HEK293 (cell line): ENCODE results near the gene NTRK3.

Source experiments
- CTCF ChIA-PET: fragments of 350-600 bp; formaldehyde crosslinking; extraction: SDS; loops from one replicate; lab custom pipeline; 2021; ENCODE audit warnings: antibody characterized with exemption; lab: Yijun Ruan, JAX
- POLR2A ChIA-PET: fragments of 300-600 bp; formaldehyde crosslinking; extraction: SDS; loops from one replicate; lab custom pipeline; 2020; ENCODE audit warnings: antibody characterized with exemption, inconsistent platforms; lab: Yijun Ruan, JAX
- H3K27ac ChIP-seq: fragments of 200-500 bp; sonication (Bioruptor generic); 2 replicates; pipeline ENCODE4 v1.5.1; 2014; ENCODE audit warnings: low read depth, low read length, control low read depth, inconsistent platforms; ENCODE audit errors: extremely low read depth
- H3K36me3 ChIP-seq, 2 experiments: fragments of 200-500 bp in 1 of 2; sonication (Bioruptor generic) in 1 of 2; 1 replicate in 1 of 2; 2 replicates in 1 of 2; pipeline ENCODE4 v1.5.1; 2014 to 2017; ENCODE audit warnings: inconsistent platforms in 2 of 2, low read length in 2 of 2; ENCODE audit not compliant: control insufficient read depth in 2 of 2, insufficient read depth in 1 of 2
- H3K4me1 ChIP-seq: fragments of 200-500 bp; sonication (Bioruptor generic); 2 replicates; pipeline ENCODE4 v1.5.1; 2014; ENCODE audit warnings: mild to moderate bottlenecking, low read length, inconsistent platforms; ENCODE audit not compliant: control insufficient read depth, insufficient read depth
- H3K4me3 ChIP-seq: 2 replicates; pipeline ENCODE4 v1.5.1; 2011; ENCODE audit warnings: low read depth, mild to moderate bottlenecking, control low read depth, low read length, moderate library complexity
- H3K9me3 ChIP-seq: fragments of 200-500 bp; sonication (Bioruptor generic); 2 replicates; pipeline ENCODE4 v1.5.1; 2014; ENCODE audit warnings: low read depth, low read length, inconsistent platforms; ENCODE audit not compliant: control insufficient read depth, insufficient read depth
- EGR2 ChIP-seq: fragments of 450-650 bp; formaldehyde crosslinking; IDR thresholded peaks from 2 replicates; pipeline ENCODE4 v1.5.1; 2016; ENCODE audit warnings: low read depth, missing biosample characterization, missing genetic modification characterization
- GLIS2 ChIP-seq: fragments of 450-650 bp; formaldehyde crosslinking; IDR thresholded peaks from 2 replicates; pipeline ENCODE4 v1.5.1; 2016; ENCODE audit warnings: missing biosample characterization, missing genetic modification characterization
- HOXA7 ChIP-seq: sonication (generic); formaldehyde crosslinking; IDR thresholded peaks from 2 replicates; pipeline ENCODE4 v1.8.1; 2022; ENCODE audit warnings: missing genetic modification reagents, borderline replicate concordance
- KLF1 ChIP-seq: fragments of 450-650 bp; formaldehyde crosslinking; IDR thresholded peaks from 2 replicates; pipeline ENCODE4 v1.5.1; 2016; ENCODE audit warnings: missing biosample characterization, missing genetic modification characterization
- KLF16 ChIP-seq: fragments of 450-650 bp; formaldehyde crosslinking; IDR thresholded peaks from 2 replicates; pipeline ENCODE4 v1.5.1; 2017; ENCODE audit warnings: missing biosample characterization, missing genetic modification characterization
- MZF1 ChIP-seq: fragments of 450-650 bp; formaldehyde crosslinking; IDR thresholded peaks from 2 replicates; pipeline ENCODE4 v1.5.1; 2017; ENCODE audit warnings: missing biosample characterization, missing genetic modification characterization, borderline replicate concordance
- RBAK ChIP-seq: fragments of 450-650 bp; formaldehyde crosslinking; IDR thresholded peaks from 2 replicates; pipeline ENCODE4 v1.5.1; 2016; ENCODE audit warnings: missing biosample characterization, missing genetic modification characterization
- REPIN1 ChIP-seq: fragments of 450-650 bp; formaldehyde crosslinking; IDR thresholded peaks from 2 replicates; pipeline ENCODE4 v1.5.1; 2017; ENCODE audit warnings: missing biosample characterization, missing genetic modification characterization, low read depth
- ZBTB1 ChIP-seq: fragments of 450-650 bp; formaldehyde crosslinking; IDR thresholded peaks from 2 replicates; pipeline ENCODE4 v1.5.1; 2016; ENCODE audit warnings: missing biosample characterization, missing genetic modification characterization
- ZBTB48 ChIP-seq: fragments of 450-650 bp; formaldehyde crosslinking; IDR thresholded peaks from 2 replicates; pipeline ENCODE4 v1.5.1; 2016; ENCODE audit warnings: missing biosample characterization, missing genetic modification characterization
- ZBTB8A ChIP-seq: fragments of 450-650 bp; formaldehyde crosslinking; IDR thresholded peaks from 2 replicates; pipeline ENCODE4 v1.5.1; 2016; ENCODE audit warnings: missing biosample characterization, missing genetic modification characterization
- ZEB2 ChIP-seq: fragments of 450-650 bp; formaldehyde crosslinking; IDR thresholded peaks from 2 replicates; pipeline ENCODE4 v1.5.1; 2016; ENCODE audit warnings: missing biosample characterization, missing genetic modification characterization
- ZFHX2 ChIP-seq: fragments of 450-650 bp; formaldehyde crosslinking; conservative IDR thresholded peaks from 2 replicates; pipeline ENCODE4 v1.5.1; 2016; ENCODE audit warnings: missing biosample characterization, missing genetic modification characterization
- ZNF202 ChIP-seq: fragments of 450-650 bp; formaldehyde crosslinking; IDR thresholded peaks from 2 replicates; pipeline ENCODE4 v1.5.1; 2016; ENCODE audit warnings: missing biosample characterization, missing genetic modification characterization, borderline replicate concordance
- ZNF221 ChIP-seq: fragments of 450-650 bp; formaldehyde crosslinking; IDR thresholded peaks from 2 replicates; pipeline ENCODE4 v1.5.1; 2017; ENCODE audit warnings: missing biosample characterization, missing genetic modification characterization, borderline replicate concordance
- ZNF239 ChIP-seq: fragments of 450-650 bp; formaldehyde crosslinking; IDR thresholded peaks from 2 replicates; pipeline ENCODE4 v1.5.1; 2016; ENCODE audit warnings: missing biosample characterization, missing genetic modification characterization
- ZNF544 ChIP-seq: fragments of 450-650 bp; formaldehyde crosslinking; IDR thresholded peaks from 2 replicates; pipeline ENCODE4 v1.5.0; 2017; ENCODE audit warnings: missing biosample characterization, missing genetic modification characterization
- ZNF560 ChIP-seq: fragments of 450-650 bp; formaldehyde crosslinking; IDR thresholded peaks from 2 replicates; pipeline ENCODE4 v1.5.1; 2017; ENCODE audit warnings: missing biosample characterization, missing genetic modification characterization, borderline replicate concordance
- ZNF707 ChIP-seq: fragments of 450-650 bp; formaldehyde crosslinking; IDR thresholded peaks from 2 replicates; pipeline ENCODE4 v1.5.1; 2016; ENCODE audit warnings: missing biosample characterization, missing genetic modification characterization
- ZNF76 ChIP-seq: fragments of 450-650 bp; formaldehyde crosslinking; IDR thresholded peaks from 2 replicates; pipeline ENCODE4; 2016; ENCODE audit warnings: low read depth, missing biosample characterization, missing genetic modification characterization, borderline replicate concordance
- ZNF785 ChIP-seq: fragments of 450-650 bp; formaldehyde crosslinking; IDR thresholded peaks from 2 replicates; pipeline ENCODE4 v1.5.1; 2016; ENCODE audit warnings: missing biosample characterization, missing genetic modification characterization
- TF ChIP-seq, protein P1 (sequence below): fragments of 450-650 bp; formaldehyde crosslinking; IDR thresholded peaks from 2 replicates; pipeline ENCODE4 v1.5.1; 2016; ENCODE audit warnings: missing biosample characterization, missing genetic modification characterization, borderline replicate concordance
- TF ChIP-seq, protein P2 (sequence below): fragments of 450-650 bp; formaldehyde crosslinking; IDR thresholded peaks from 2 replicates; pipeline ENCODE4 v1.5.1; 2016; ENCODE audit warnings: missing biosample characterization, missing genetic modification characterization, borderline replicate concordance

NTRK3 gene

DNA sequence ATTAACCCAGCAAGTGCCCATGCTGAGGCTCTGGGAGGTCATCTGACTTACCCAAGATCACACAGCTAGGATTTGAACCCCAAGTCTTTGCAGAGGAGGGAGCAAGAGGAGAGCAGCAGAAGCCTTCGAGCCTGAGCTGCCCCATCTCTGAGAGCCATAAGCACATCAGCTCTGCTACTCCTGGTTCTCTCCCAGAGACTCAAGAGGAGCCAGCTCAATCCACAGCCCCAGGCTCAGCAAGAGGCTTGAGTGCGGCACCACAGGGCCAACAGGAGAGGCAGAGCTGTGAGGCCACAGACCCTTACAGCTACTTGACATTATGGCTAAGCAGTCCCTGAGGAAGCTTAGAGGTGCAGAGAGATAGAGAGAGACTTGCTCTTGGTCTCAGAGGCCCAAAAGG, 15.9 kb upstream of the NTRK3 start (continued):
- TF ChIP-seq ZBTB48 (tag by site-specific recombination) (no peak), GLIS2 (no peak)

- ChIA-PET POLR2A (no interaction called here), CTCF (interaction anchor here (0.5 to 3.6 kb wide), 4 partner anchors 23 to 229 kb away, joined by 4 to 20 read pairs (median 5); no protein-coding TSS in a partner anchor)
Measured at GRCh38 chr15:88269356-88270062, 13.0 kb upstream of the NTRK3 start.

GRCh38 chr15:88267720-88268119, 11.2 kb upstream of the NTRK3 start:
- CTCF ChIA-PET, result interaction anchor here (0.6 to 3.6 kb wide), 4 partner anchors 17 to 65 kb away, joined by 3 to 20 read pairs (median 4); no protein-coding TSS in a partner anchor
- Histone ChIP-seq H3K9me3 (no peaks in the 10 kb centered on the region), H3K27ac (no peak overlapping the region), H3K4me3 (no peak overlapping the region), H3K36me3 (no peaks in the 10 kb centered on the region), H3K4me1 (no peaks in the 10 kb centered on the region)
- POLR2A ChIA-PET, result interaction anchor here (1.0 kb wide), 1 partner anchor 199 kb away, joined by 3 read pairs; the partner anchor contains the start of gene MRPL46
- TF ChIP-seq ZNF76 (tag by site-specific recombination), result no peak

More at GRCh38 chr15:88269356-88270062, 13.0 kb upstream of the NTRK3 start:
- no peak for TF ChIP-seq ZNF221
- TF ChIP-seq RBAK (tag by site-specific recombination), result no peak
- TF ChIP-seq, protein P1, sequence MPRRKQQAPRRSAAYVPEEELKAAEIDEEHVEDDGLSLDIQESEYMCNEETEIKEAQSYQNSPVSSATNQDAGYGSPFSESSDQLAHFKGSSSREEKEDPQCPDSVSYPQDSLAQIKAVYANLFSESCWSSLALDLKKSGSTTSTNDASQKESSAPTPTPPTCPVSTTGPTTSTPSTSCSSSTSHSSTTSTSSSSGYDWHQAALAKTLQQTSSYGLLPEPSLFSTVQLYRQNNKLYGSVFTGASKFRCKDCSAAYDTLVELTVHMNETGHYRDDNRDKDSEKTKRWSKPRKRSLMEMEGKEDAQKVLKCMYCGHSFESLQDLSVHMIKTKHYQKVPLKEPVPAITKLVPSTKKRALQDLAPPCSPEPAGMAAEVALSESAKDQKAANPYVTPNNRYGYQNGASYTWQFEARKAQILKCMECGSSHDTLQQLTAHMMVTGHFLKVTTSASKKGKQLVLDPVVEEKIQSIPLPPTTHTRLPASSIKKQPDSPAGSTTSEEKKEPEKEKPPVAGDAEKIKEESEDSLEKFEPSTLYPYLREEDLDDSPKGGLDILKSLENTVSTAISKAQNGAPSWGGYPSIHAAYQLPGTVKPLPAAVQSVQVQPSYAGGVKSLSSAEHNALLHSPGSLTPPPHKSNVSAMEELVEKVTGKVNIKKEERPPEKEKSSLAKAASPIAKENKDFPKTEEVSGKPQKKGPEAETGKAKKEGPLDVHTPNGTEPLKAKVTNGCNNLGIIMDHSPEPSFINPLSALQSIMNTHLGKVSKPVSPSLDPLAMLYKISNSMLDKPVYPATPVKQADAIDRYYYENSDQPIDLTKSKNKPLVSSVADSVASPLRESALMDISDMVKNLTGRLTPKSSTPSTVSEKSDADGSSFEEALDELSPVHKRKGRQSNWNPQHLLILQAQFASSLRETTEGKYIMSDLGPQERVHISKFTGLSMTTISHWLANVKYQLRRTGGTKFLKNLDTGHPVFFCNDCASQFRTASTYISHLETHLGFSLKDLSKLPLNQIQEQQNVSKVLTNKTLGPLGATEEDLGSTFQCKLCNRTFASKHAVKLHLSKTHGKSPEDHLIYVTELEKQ (tag by site-specific recombination), result no peak
- TF ChIP-seq ZBTB1, result no peak
- no peak for TF ChIP-seq REPIN1
- no peak for TF ChIP-seq KLF16 (tag by site-specific recombination)
- TF ChIP-seq, protein P2, sequence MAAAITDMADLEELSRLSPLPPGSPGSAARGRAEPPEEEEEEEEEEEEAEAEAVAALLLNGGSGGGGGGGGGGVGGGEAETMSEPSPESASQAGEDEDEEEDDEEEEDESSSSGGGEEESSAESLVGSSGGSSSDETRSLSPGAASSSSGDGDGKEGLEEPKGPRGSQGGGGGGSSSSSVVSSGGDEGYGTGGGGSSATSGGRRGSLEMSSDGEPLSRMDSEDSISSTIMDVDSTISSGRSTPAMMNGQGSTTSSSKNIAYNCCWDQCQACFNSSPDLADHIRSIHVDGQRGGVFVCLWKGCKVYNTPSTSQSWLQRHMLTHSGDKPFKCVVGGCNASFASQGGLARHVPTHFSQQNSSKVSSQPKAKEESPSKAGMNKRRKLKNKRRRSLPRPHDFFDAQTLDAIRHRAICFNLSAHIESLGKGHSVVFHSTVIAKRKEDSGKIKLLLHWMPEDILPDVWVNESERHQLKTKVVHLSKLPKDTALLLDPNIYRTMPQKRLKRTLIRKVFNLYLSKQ, result no peak
- H3K27ac ChIP-seq, result no peak overlapping the region
- H3K4me3 ChIP-seq, result no peak overlapping the region
- H3K36me3 ChIP-seq, result no peaks in the 10 kb centered on the region
- H3K9me3 ChIP-seq, result no peaks in the 10 kb centered on the region
- H3K4me1 ChIP-seq, result no peaks in the 10 kb centered on the region

GRCh38 chr15:88266170-88266569, 9.6 kb upstream of the NTRK3 start:
- no peak for TF ChIP-seq ZNF707 (tag by site-specific recombination)
- TF ChIP-seq ZNF202, result no peak
- TF ChIP-seq KLF1 (tag by site-specific recombination), result no peak
- no peak for TF ChIP-seq ZBTB8A (tag by site-specific recombination)
- TF ChIP-seq EGR2 (tag by site-specific recombination), result no peak
- TF ChIP-seq ZNF239 (tag by site-specific recombination), result no peak
- TF ChIP-seq ZEB2 (tag by site-specific recombination), result no peak
- no peak for TF ChIP-seq ZNF560
- TF ChIP-seq MZF1 (tag by site-specific recombination), result no peak
- no peak for TF ChIP-seq HOXA7 (CRISPR knock-in tag)
- no peak for TF ChIP-seq ZNF785
- no peak for TF ChIP-seq ZFHX2 (tag by site-specific recombination)
- no peak for TF ChIP-seq ZNF544 (tag by site-specific recombination)
- TF ChIP-seq, all 188 proteins: peak for 0
- Histone ChIP-seq H3K4me1 (no peaks in the 10 kb centered on the region), H3K27ac (no peak overlapping the region), H3K4me3 (no peak overlapping the region), H3K9me3 (no peaks in the 10 kb centered on the region), H3K36me3 (no peaks in the 10 kb centered on the region)
- CTCF ChIA-PET, result no interaction called here
- POLR2A ChIA-PET, result no interaction called here
